T47D (cell line): ENCODE results near the gene CCDC85C.
A peak's percentile ranks its signal among the peaks of the same experiment; 100 is the strongest.

ENCODE experiments used
- DNase-seq, 2 experiments: peaks; one replicate each; pipeline versions ENCODE4 v3.0.0 to v3.0.0-alpha.2; 2011 to 2012; ENCODE audit warnings: low read depth in 1 of 2, low spot score in 1 of 2
- JUND ChIP-seq: IDR thresholded peaks from 2 replicates; pipeline ENCODE4 v1.6.1; 2012; ENCODE audit warnings: low read depth
- in situ Hi-C: cut with HindIII; loops from 2 replicates; pipeline ENCODE4 v1.10.0; 2016; ENCODE audit warnings: low sequenced_read_pairs, low pct_unique_long_range_greater_than_20kb

CCDC85C gene

DNA sequence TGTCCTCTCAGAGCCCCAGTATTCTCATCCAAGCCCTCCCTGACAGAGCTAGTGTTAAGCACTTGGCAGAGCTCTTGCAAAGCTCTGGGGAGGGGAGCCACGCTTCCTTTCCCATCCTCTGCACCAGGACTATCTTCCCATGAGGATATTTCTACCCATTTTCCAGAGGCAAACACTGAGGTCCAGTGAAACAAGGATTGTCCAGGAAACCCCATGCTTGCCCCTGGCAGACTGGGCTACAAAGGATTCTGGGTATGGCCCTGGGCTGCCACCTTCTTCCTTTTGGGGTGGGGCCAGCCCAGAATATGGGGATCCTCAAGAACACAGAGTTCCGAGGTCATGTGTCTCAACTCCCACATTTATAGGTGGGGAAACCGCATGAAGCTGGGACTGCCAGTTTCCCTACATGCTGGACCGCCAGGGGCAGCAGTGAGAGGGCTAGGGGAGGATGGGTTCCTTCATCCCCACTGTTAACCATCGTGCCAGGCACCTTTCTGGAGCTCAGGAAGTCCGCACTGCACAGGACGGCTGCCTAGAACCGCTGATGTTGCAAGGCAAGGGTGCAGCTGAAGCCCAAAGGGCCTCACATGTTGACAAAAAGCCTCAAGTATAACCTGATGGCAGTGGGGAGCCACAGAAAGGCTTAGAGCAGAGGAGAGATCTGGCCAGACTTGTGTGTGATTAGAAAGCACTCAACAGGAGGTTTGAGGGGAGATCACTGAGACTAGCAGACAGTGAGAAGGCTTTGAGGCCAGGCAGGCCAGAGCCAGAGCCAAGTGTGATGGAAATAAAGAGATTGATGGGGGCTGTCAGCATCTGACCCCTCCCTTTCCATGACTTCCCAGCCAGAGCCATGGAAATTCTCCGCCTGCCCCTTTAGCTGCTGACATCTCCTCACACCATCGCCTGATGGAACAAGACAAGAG lies 5.5 kb upstream of the CCDC85C start:
- DNase-seq = peak in 1 of 2 experiments; percentile 66
- in situ Hi-C loops = no loop called here
- no peak for TF ChIP-seq JUND

DNA sequence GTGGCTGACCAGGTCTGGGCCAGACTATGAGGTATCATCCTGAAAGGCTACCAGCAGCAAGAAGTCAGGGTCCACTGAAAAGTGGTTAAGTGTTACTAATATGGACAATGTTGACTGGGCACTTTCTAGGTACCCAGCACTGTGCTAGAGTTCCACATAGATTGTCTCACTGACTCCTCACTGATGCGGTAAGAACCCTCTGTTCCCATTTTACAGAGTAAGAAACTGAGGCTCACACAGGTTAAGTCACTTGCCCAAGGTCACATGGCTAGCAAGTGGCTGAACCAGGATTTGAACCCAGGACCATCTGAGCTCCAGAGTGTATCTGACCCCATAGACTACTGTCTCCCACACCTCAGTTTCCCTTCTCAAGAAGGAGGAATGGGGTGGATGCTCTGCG lies 4.6 kb upstream of the CCDC85C start:
- no peak for TF ChIP-seq JUND
- in situ Hi-C loops = no loop called here
- no peak for DNase-seq

DNA sequence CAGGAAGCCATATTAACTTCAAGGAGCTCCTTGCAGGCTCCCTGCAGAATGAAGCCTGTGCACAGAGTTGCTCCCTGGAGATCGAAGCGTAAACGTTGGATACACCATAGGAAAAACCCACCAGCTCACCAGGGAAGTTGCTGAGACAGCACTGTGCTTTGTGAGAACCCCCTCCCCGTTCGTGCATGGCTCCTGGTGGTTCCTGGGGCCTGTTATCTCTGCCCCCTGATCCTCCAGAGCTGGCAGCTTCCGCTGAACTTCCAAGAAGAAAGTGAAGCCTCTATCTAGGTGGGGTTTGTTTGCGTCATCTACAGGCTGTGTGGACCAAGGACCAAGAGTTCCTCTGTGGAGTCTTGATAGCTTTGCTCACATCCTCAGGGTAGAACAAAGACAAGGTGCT lies 2.4 kb upstream of the CCDC85C start:
- in situ Hi-C loops = no loop called here
- no peak for TF ChIP-seq JUND

DNA sequence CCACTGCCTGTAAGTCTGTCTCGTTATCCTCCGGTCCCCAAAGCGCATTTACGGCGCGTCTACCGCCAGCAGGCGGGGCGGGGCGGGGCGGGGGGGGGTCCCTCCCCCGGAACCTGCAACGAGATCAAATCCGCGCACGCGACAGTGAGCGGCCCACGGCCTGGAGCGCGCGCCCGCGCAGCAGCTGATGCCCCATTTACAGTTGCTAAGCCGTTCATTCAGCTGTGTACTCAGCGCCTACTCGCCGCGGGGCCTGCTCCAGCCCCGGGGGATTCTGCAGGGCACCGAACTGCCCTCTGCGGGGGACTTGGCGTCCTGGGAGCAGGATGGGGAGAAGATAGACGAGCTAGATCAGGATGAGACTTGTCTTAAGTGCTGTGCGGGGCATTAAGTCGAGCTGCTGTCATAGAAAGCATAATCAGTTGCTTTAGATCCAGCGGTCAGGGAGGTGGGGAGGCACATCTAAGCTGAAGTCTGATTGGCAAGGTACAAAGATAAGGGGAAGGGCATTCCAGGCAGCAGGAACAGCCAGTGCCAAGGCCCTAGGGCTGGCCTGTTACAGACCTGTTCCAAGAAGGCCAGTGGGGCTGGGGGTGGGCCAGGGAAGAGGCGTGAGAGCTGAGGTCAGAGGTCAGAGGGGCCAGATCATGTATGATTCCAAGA lies 1.4 kb upstream of the CCDC85C start:
- no peak for TF ChIP-seq JUND
- in situ Hi-C loops = no loop called here
- peak; percentile 82 to 85 for DNase-seq

More for the DNA sequence above, 2.4 kb upstream of the CCDC85C start:
- no peak for DNase-seq

DNA sequence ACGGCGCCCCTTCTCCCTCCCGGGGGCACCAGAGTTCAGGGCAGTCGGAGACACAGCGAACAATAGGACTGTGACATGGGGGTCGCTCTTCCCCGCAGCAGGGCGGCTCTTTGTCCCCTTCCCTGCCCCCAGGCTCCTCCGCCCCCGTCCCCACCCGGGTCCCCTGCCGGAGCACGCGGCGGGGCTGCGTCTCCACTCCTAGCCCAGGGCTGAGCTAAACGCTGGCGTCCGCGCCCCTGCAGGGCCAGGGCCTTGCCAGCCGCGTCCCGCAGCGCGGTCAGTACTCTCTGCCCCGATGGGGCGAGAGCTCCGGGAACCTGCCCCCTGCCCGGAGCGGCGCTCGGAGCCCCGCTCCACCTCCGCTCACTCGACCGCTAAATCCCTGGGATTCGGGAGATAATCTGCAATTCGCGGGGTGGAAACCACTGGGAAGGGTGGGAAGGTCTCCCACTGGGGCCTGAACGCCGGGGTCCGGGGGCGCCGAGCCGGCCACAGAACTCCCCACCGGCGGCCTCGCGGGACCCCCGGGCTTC lies 825 bp upstream of the CCDC85C start:
- peak; percentile 48 to 70 for DNase-seq
- no peak for TF ChIP-seq JUND
- in situ Hi-C loops = no loop called here

DNA sequence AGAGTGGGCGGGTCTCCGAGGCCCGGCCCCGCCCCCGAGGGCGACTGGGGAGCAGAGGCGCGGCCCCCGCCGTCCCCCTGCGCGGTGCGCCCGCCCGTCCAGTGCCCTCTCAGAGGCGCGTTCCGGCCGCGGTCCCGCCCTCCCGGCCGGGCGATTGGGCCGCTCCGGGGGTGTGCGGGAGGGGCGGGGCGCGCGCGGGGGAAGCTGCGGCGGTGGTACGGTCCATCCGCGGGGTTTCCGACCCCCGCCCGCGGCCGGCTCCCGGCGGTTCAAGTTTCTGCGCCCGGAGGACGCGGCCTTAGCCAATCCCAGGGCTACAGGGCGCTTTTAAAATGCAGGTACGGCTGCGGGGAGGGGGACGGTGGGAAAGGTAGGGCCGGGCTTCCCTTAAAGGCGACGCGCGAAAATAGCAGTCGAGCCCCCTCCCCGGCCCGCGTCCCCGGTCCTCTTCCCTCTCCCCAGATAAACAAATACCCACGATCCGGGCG lies 315 bp upstream of the CCDC85C start:
- no peak for TF ChIP-seq JUND
- in situ Hi-C loops = no loop called here
- DNase-seq = peak; percentile 99

DNA sequence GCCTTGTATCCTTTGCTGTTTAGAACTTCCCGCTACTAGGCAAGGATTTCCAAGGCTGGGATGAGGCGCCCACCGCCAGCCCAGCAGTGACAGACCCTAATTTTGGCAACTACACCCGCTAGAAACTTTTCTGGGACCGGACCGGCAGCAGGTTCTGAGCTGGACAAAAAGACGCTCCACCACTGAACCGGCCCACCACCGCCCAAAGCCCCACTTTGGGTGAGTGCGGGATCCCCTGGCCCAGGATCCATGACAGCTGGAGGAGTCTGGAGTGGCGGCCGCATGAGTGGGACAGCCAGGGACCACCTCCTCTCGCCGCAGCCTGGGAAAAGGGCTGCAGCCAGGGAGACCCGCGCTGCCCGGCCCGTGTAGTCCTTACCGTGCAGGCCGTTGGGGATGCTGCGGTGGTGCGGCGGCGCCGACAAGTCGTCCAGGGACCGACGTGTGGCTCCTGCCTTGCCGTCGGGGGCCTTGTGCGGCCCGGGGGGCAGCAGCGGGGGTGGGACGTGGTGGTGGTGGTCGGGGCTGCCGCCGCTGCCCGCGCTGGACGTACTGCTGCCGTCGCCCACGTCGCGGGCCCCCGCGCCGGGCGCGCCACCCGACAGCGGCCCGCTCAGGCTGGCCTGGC lies 1.1 kb downstream of the CCDC85C start:
- no peak for TF ChIP-seq JUND
- DNase-seq = no peak
- in situ Hi-C loops = no loop called here

DNA sequence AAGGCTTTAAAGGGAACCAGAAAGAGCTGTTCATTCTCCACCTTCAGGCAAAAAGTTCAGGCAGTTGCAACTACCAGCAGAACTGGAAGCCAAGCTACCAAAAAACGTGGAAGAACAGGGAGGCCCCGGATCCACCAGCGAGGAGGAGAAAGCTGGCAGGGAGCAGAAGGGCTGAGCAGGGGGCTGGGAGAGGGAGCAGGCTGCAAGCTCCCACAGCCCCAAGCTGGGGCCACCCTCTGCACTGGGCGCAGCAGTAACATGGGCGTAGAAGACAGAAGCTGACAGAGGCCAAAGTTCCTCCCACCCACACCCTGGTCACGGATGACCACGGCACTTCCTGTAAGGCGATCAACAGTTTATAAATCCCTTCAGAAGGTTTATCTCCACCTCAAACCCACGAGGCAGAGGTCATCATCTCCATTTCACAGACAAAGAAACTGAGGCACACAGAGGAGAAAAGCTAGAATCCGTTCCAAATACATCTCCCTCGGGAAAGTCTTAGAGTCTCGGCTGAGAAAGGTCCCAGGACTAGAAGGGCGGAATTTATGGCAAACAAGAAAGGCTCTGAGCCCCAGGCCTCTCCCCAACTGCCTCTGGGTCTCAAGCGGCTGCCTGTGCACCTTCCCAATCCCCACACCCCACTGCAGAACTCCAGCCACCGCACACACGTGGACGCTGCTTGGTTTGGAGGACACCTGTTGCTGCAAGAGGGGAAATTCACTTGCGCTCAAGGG lies 1.8 kb downstream of the CCDC85C start:
- in situ Hi-C loops = no loop called here
- no peak for TF ChIP-seq JUND
- DNase-seq = peak; percentile 78 to 81

DNA sequence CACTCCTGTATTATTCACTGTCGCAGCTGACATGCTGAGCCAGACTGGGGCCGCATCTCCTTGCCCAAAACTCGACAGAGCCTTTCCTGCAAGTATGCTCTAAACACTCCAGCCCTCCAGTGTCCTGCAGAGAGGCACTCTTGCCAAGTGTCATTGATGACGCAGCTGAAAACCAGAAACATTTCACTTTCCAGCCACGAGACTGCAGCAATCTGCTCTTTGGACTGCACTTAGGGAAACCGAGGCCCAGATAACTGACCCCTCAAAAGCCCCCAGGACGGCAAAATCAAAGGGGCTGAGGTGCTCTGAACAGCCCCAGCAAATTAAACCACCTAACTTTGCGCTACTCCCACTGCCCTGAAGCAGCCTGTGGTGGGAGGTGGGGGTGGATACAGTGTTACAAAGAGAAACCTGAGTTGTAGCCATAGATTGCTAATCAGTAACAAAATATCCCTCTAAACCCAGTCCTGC lies 2.6 kb downstream of the CCDC85C start:
- DNase-seq = no peak
- in situ Hi-C loops = no loop called here
- no peak for TF ChIP-seq JUND

DNA sequence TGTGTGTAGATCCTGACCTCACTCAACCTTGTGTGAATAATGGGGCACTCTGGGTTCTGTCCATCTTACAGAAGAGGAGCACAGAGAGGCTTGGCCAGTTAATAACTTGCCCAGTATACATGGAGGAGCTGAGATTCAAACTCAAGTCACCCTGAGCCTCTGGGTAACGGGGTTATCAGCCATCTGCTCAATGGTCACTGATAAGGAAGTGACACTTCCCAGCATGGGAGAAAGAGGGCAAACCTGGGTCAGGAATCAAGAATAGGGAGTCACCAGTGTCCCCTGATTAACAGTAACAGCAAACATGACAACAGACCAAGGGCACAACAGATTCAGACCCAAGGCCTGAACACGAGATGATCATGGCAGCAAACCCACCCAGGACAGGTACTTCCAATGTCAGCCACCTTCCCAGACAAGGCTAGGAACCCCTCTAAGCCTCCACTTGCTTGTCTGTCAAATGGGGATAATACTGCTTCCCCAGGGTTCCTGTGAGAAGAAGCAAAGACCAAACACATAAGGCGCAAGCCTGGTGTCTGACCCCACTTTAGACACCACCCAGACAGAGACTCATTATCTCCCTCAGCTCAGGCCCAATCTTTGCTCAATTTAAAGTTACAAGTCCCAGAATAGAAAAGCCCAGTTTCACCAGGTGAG lies 3.6 kb downstream of the CCDC85C start:
- TF ChIP-seq JUND = no peak
- no peak for DNase-seq
- in situ Hi-C loops = no loop called here

DNA sequence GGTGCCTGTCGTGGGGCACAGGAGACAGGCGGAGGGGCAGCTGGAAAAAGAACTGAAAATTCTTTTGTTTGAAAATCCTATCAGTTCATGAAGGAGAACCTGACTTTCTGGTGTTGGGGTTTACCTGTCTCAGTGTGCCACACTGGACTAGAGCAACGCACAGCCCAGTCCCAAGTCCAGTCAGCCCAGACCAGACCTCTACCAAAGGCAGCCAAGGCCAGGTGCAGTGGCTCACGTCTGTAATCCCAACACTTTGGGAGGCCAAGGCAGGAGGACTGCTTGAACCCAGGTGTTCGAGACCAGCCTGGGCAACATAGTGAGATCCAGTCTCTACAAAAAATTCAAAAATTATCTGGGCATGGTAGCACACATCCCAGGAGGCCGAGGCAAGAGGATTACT lies 4.6 kb downstream of the CCDC85C start:
- in situ Hi-C loops = no loop called here
- TF ChIP-seq JUND = no peak
- no peak for DNase-seq
